GM21576 (cell line): ENCODE measurements around the gene ABLIM2.

Experiments
- ATAC-seq: cut with Tn5 transposase; IDR thresholded peaks from one replicate; pipeline ENCODE4 v1.9.1; 2021; ENCODE audit warnings: mild to moderate bottlenecking, moderate library complexity; ENCODE audit not compliant: unreplicated experiment

The ABLIM2 gene

GRCh38 chr4:8158710-8159536 lies at the start of gene ABLIM2:
ABLIM2 (minus strand) TSS chr4:8158813; CDS start chr4:8158689, 124 bp downstream.
- peak; percentile 97 for ATAC-seq

- ATAC-seq: no peak
Measured at GRCh38 chr4:8207314-8207713, 48.7 kb upstream of the ABLIM2 start.

DNA sequence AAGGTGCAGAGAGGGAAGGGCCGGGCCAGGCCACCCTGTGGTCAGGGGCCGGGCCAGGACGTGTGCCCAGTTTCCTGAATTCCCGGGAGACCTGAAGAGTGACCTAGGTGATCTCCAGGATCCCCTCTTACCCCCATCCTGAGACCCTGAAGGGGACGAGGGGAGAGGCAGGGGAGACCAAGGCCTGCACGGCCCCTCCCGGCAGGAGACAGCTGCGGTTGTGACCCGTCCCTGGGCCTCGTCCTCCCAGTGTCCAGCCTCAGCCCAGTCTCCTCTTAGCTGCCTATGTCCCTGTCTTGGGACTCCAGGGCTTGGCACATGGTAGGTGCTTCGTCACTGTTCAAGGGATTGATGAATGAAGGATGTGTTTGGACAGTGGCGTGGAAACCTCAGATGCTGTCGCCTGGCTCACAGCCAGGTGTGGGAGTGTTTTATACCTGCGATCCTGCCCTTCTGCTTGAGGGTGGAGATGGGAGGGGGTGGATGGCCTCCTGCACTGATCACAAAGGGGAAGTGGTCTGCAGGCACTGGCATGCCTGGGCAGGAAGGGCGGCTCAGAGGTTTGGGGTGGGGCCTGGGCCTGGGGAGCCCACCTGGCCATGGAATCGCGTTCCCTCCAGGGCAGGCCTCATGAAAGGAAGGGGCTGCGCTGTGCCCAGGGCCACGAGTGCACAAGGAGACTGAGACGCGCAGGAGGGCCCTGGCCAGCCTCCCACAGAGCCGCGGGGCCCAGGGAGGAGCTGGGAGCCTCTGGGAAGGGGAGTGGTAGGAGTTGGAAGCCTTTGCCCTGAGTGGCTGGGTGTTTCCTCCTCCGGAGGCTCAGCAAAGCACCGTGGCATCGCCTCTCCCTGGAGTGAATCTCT lies 47.4 kb upstream of the ABLIM2 start:
- no peak for ATAC-seq

- ATAC-seq: no peak
Measured at GRCh38 chr4:8205241-8205707, 46.7 kb upstream of the ABLIM2 start.

DNA sequence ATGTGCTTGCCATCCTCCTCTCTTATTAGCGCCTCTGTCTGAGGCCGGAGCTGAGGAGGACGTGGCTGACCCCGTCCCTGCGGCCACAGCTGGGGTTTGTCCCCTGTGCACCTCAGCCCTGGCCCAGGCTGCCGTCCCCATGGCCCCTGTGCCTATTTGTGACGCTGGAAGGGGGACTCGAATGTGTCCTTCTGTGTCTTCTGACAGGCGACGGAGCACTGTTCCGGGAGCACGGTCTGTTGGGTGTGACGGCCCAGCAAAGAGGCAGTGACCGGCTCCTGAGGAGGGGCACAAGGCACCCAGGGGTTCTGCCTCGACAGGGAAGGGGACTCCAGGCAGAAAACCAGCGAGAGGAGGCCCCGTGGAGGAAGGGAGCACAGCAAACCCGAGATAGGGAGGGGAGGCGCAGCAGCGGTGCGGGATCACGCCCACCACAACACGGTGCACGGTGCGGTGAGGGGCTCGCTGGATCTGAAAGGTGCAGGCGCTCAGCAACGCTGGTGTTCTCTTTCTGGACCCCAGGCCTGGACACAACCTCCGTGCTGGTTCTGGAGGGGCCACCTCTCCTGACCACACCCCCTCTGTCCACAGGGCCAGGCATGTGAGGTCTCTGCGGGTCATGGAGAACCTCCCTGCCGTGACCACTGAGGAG lies 46.1 kb upstream of the ABLIM2 start:
- ATAC-seq: no peak

DNA sequence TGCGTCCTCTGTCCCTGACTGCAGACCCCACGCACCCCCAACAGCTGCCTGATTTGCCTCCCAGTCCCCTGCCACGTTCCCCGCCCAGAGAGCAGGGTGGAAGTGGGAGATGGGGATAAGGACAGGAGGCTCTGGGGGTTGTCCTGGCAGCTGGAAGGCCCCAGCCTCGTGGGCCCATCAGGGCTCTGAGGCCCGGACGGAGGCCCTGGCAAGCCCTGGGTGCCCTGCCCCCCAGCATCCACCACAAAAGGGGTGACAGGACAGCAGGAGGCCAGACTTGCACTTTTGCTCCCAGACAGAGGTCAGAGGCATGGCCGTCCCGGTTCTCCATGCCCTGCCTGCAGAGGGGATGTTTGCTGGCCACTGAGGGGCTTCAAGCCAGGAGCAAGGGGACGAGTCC lies 45.2 kb upstream of the ABLIM2 start:
- ATAC-seq: no peak

DNA sequence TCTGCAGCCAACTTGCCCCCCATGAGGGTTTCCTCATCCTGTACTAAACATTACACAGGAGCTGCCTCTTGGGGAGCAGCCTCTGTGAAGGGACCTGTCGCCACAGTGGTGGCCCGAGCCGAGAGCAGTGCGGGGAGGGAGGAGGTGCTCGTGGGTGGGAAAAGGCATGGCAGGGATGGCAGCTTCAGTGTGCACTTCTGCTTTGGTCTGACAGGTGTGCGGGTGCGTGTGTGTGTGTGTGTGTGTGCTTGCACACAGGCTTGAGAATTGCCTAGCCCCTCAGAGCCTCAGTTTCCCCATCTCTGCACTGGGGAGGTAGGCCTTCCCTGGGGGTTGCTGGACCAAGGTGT lies 44.4 kb upstream of the ABLIM2 start:
- no peak for ATAC-seq

- no peak for ATAC-seq
Measured at GRCh38 chr4:8202108-8203051, 43.8 kb upstream of the ABLIM2 start.

- peak; percentile 43 for ATAC-seq
Measured at GRCh38 chr4:8201321-8201781, 42.7 kb upstream of the ABLIM2 start.

- no peak for ATAC-seq
Measured at GRCh38 chr4:8200302-8200975, 41.8 kb upstream of the ABLIM2 start.

- ATAC-seq: no peak
Measured at GRCh38 chr4:8199594-8200301, 41.1 kb upstream of the ABLIM2 start.

- ATAC-seq: peak; percentile 68
Measured at GRCh38 chr4:8198906-8199593, 40.4 kb upstream of the ABLIM2 start, which contains the start of gene SH3TC1. SH3TC1 (plus strand) TSS chr4:8199290; CDS start chr4:8205195, 5,905 bp downstream.

DNA sequence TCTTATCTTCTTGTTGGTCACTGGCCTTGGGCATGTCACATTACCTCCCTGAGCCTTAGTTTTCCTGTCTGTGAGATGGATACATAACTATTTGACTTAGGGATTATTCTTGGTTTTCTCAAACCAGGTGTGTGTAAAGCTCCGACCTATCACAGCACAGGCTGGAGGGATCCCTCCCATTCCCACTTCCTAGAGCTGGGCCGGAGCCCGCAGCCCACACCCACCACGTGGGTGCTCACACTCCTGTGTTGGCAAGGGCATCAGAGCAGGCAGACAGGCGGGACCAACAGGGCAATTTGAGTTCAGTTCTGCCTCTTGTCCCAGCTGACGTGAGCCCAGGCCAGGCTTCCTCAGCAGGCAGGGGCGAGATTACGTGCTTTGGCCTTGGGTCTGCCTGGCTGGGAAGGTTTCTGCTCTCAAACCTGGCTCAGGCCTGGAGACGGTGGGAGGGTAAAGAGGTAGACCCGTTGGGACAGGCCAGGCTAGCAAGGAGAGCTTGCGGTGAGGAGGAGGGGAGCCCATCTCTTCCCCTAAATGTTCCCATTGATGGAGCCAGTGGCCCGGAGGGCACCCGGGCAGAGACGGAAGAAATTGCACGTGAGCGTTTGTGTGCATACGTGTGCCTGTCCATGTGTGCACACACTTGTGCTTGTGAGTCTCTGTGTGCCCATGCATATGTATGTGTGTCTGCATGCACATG lies 39.7 kb upstream of the ABLIM2 start:
- ATAC-seq: peak; percentile 1

GRCh38 chr4:8197521-8197920 lies 38.9 kb upstream of the ABLIM2 start:
- no peak for ATAC-seq

DNA sequence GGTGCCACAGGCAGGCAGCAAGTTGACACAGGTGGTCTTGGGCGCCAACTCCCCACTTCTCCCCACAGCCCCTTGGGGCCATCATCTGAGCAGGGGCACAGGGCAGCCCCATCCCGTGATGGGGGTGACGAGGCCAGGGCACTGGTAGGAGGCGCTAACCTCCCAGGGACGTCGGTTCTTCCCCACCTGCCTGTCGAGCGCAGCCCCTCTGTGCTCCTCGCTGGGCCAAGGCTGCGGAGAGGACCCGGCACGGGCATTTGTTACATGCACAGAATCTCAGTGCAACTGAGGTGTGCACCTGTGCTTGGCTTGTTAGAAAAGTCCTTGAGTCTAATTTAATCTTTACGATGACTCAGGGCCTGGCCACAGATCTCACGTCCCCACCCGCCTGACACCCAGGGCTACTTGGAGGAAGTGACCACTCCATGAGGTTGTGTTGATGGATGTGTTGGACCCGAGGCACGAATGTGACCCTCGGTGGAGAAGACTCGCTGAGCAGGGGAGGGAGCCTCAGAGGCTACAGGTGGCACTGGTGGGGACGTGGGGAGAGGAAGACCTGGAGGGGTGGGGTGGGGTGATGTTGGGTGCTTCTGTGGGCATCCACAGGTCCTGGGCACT lies 37.3 kb upstream of the ABLIM2 start:
- ATAC-seq: no peak

DNA sequence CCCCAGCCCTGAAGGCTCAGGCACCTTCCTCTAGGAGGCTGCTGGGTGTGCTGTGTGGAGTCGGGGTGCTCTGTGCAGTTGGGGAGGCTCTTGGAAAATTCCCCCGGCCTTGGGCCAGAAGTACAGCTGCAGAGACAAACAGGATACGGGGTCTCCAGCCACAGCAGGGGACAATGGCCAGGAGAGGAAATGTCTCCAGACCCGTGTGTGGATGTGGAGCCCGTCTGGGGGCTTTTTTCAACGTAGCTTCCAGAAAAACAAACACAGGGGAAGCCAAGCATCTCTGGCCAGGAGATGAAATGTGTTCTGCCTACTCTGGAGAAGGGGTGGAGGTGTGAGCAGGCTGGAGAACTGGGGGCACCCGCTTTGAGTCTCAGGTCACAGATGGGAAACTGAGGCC lies 36.8 kb upstream of the ABLIM2 start:
- ATAC-seq: no peak
